H4 (cell line): ENCODE results near the gene LRRC8C. TPM values are rescaled to one million over a fixed set of nuclear protein-coding genes. Genes with fewer than 3 reads are reported as not detected.

Experiments
- DNase-seq: peaks from one replicate; pipeline ENCODE4 v3.0.0-alpha.2; 2015; ENCODE audit warnings: low spot score
- total RNA-seq: library from RNA; depleted of rRNA; stranded (reverse); fragments of >200 nt; shearing (Covaris generic); gene quantifications from 2 replicates; pipeline ENCODE4 v1.2.3, GENCODE V29; 2014

LRRC8C gene
- total RNA-seq, 1 experiment from 2014 or later = 7.0 TPM

DNA sequence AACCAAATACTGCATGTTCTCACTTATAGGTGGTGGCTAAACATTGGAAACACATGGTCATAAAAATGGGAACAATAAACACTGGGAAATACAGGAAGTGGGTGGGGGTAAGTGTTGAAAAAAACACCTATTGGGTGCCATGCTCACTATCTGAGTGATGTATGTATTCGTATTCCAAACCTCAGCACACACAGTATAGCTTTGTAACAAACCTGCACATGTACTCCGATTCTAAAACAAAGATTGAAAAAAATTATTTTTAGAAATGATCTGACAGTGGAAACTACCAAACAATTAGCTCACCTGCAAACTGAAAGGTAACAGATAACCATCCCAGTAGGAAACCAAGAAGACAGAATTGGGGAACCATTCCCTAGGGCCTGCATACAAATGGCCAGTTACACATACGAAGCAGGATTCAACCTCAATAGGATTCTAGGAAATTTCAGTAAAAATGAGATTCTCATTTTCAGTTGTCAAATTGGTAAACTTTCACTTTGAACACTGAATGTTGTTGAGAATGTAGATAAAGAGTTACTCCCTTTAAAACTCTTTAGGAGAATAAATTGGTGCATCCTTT, 99.8 kb downstream of the LRRC8C start:
- no peak for DNase-seq

DNA sequence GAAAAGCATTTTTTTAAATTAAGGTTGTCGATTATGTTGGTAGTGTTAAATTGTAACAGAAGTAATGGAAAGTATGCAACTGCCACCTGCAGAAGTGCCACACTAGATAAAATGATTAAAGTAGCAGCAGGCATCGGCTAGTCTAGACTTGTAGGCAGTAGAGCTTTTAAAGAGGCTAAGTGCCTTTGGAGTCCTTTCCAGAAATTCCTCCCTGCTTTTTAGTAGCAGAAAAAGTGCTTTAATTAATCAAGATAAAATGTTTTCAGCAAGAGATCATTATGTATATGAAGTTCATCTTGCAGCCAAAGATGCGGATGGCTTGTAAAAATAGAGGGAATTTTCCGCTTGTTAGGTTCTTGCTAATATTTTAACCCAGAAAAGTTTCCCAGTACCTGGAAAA, 100.8 kb downstream of the LRRC8C start:
- no peak for DNase-seq

DNA sequence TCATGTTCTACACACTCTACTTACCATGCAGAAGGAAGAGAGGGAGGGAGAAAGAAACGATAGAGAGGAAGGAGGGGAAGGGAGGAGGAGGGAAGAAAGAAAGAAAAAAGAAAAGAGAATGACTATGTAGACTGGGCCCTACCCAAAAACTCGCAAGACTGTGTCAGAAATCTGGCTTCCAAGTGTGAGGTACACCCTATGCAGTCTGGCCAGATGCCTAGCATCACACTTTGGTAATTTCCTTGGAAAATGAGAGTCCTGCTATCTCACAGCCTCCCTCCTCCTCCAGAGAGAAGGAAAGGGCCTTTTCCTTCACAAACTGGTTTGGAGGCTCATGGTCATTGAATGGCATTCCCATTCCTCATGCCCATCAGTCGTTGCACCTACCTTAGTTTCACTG, 101.5 kb downstream of the LRRC8C start:
- no peak for DNase-seq

DNA sequence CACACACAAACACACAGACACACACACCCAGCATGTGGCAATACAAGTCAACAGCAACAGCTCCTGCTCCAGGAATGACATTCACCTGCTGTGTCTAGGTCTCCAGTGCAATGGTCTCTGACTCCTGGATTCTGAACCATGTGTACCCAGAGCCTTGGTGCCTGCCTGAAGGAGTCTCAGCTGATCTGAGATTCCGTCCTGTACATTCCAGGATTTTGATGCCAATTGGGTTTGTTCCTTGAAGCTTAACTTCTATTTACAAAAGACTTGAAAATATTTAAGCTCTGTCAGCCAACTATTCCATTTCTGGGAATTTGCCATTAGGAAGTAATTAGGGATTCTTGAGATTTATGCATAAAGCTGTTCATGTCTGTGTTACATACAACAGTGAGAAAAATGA, 102.6 kb downstream of the LRRC8C start:
- DNase-seq = no peak

DNA sequence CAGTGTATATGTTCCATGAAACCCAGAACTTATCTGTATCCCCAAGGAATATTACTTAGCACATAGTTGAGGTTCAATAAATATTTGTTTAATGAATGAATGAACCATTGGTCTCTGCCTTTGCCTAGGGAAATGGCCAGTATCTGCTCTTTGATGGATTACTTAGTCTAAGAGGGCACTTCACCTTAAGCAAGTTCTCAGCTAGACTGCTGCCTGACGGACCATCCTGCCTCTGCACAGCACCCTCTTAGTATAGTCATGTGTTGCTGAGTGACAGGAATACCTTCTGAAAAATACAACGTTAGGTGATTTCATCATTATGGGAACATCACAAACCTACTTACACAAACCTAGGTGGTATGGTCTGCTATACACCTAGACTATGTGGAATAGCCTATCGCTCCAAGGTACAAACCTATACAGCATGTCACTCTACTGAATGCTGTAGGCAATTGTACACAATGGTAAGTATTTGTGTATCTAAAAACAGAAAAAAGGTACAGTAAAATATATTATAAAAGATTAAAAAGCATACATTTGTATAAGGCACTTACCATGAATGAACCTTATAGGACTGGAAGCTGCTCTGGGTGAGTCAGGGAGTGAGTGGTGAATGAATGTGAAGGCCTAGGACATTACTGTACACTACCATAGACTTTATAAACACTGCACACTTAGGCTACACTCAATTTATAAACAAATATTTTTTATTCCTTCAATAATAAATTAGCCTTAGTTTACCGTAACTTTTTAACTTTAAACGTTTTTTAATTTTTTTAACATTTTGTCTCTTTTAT, 104.2 kb downstream of the LRRC8C start:
- no peak for DNase-seq

DNA sequence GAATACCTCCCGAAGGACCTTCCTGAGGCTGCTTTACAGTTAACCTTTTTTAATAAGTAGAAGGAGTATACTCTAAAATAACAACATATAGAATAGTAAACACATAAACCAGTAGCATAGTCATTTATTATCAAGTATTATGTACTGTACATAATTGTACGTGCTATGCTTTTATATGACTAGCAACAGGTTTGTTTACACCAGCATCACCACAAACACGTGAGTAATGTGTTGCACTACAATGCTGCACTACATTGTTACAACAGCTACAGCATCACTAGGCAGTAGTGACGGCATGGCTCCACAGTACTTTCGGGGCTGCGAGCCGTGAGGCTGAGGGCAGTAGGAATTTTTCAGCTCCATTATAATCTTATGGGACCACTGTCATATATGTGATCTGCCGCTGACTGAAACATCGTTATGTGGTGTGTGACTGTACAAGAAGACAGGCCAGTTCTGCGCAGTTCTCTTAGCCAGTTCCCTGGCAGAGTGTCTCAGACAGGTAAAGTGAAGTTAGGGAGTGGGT, 105.1 kb downstream of the LRRC8C start:
- DNase-seq = peak; percentile 24

DNA sequence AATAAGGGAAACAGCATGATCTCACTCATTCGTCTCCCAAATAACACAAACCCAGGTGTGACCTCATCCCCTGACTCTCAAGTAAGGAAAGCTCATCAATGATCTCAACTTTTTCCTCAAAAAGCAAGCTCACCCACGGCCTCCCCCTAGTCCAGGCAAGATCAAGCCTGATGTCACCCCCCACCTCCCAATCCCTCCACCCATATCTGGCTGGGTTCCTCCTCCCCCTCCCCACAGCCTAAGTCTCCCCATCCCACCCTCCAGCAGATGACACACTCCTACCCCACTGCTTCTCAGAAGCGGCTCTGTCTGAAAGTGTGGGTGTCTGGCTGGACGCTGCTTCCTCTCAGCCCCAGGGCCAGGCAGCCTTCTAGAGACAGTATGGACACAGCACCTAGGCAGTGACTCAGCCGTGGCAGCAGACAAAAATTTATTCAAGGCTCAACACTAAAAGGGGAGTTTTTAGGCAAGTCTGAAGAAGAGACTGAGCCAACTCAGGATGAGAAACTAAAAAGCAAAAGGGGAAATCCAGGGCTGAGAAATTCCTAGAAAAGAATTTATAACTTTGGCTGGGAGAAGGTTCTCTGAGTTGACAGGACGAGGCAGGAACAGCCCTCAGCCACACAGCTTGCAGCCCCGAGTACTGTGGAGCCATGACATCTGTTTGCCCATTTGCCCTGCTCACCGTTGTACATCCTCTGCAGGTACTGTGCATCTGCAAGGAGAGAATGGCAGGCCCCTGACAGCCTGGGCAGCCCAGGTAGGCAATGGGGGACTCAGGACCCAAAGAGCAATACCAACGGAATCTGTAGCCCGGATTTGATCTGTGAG, 106.3 kb downstream of the LRRC8C start:
- DNase-seq = no peak

DNA sequence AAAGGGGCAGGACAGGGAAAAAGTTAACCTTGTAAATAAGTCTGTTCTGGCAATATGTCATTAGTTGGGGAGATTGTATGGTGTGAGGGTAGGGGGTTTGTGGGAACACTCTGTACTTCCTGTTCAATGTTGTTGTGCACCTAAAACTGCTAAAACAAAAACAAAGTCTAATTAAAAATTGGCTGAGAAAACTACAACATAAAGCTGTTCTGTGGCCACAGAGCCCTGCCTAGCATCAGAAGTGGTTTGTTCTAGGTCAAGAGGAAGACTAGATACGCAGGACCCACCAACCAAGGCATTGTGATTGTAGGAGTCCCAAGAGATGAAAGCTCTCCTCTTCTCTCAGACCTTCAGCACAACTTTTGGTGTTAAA, 106.9 kb downstream of the LRRC8C start:
- DNase-seq = no peak

DNA sequence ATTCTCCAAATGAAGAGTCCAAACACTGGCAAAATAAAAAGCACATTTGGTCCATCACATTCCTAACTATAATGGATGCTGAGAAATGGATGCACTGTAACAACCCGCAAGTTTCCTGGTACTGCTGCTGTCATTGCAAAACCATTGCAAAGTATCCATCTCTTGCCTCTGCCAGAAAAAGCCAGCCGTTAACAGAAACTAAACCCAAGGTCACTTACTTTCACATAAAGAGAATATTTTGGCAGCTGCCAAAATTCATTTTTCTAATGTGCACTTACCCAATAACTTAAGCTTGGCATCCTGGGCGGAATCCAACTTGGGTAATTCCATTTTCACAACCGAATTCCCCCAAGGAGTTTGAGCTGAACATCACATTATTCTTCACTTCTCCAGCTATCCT, 110.9 kb downstream of the LRRC8C start:
- no peak for DNase-seq

DNA sequence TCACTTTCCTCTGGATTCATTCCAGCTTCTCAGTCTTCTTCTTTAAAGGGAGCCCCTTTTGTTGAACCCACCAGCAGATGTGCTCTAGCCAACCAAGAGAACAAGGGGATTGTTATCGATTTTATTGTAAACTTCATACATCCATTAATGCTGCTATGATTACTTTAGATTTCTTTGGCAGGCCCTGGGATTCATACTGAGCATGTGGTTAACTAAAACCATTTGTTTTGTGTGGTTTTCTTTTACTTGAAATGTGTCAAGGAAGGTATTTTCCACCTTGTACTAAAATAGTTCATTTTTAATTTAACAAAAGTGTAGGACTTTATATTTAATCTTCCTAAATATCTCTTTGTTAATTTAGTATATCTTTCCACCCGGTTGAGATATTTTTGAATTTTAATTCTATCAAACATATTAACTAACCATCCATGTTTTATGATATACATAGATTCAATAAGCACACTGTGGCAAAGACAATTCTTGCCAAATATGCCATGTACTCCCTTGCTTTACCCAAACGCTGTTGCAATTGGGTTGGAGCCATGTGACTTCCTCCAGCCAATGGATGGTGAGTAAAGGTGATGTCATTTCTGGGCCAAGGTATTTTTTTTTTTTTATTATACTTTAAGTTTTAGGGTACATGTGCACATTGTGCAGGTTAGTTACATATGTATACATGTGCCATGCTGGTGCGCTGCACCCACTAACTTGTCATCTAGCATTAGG, 113.7 kb downstream of the LRRC8C start:
- no peak for DNase-seq

DNA sequence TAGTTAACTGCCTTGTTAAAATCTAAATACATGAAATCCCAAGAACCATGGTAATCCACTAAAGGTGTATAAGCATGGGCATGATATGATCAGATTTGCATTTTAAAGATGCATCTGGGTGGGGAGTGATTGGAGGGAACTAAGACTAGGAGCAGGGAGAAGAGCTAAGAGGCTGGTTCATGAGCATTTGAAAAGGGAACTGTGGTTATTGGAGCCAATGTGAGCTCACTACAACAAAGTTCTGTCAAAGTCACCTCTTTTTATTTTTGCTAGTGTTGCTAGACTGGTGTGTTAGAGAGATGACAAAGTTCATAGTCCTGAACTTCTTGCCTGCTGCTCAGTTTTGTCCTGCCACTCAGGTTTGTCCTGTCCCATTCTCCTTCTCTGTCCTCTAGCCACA, 120.8 kb downstream of the LRRC8C start:
- DNase-seq = no peak

DNA sequence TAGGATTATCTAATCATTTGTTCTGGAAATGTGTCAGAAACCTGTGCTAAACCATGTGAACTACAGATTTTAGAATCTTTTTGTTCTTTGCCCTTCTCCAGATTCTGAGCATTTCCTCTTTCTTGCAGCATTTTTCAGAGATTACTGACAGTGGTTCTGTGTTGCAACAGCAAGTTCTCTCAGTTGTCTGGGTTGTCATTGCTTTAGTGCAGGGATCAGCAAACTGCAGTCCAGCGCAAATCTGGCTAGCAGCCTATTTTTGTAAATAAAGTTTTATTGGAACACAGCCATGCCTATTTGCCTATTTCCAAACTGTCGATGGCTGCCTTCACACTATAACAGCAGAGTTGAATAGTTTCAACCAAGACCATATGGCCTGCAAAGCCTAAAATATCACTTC, 121.6 kb downstream of the LRRC8C start:
- DNase-seq = no peak

DNA sequence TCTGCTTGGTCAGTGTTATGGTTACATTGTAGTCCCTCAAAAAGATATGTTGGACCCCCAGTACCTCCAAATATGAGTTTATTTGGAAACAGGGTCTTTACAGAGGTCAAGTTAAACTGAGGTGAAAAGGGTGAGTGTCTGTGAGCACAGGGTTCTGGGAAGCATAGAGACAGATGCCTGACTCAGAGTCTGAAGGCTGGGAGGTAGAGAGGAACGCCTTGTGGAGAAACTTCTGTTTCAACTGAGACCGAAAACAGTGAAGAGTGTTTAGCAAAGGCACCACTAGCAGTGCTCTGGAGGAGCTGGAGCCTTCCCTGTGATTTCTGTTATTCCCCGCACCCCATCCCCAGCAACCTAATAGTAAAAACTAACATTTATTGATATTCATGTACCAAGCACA, 122.7 kb downstream of the LRRC8C start:
- DNase-seq = no peak

DNA sequence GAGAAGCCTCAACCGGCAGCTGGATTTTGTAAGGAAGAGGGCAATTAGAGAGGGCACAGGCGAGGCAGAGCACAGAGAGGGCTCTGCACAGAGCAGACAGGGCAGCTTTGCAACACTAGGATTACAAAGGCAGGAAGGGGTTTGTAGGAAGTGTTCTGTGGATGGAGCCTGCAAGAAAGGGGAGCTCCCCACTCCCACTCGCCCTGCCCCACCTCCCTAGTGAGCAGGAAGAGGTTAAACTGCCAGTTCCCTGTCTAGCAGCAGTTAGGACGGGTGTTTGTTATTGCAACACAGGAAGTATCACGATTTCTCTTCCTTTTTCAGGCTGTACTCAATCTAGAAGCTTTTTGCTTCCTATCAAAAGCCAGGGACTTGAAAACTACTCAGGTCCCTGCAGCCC, 124.6 kb downstream of the LRRC8C start:
- DNase-seq = no peak

DNA sequence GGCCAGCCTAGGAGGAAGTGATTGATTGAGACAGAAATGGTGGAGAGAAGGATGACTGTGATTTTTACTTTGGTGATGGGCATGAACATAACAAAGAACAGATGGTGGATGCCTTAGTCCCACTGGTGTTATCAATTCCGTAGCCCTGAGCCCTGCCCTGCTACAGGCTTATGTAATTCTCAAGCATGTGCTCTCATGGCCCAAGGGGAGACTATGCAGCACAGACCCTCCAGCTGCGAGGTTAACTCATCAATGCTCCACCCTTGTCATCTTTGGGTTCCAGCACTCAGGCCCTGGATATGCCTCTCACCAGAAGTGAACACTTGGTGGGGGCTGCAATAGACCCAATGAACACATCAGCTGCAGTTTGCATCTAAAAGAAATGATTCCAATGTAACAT, 125.2 kb downstream of the LRRC8C start:
- DNase-seq = no peak

DNA sequence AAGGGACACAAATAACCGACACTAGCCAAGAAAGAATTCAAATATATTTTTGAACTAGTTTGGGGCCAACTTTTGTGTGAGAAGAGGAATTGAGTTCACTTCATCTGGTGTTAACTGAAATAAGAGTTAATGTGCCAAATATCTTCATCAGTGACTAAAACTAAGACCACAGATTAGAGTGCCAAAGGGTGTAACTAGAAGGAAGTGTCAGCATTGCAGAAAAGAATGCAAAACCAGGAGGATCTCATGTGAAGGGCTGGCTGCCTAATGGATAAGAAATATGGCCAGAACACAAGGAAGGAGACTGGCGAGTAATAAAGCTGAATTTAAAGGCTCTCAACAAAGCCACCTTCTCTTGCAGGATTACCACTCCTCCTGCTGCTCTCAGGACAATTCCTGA, 126.1 kb downstream of the LRRC8C start:
- DNase-seq = no peak

DNA sequence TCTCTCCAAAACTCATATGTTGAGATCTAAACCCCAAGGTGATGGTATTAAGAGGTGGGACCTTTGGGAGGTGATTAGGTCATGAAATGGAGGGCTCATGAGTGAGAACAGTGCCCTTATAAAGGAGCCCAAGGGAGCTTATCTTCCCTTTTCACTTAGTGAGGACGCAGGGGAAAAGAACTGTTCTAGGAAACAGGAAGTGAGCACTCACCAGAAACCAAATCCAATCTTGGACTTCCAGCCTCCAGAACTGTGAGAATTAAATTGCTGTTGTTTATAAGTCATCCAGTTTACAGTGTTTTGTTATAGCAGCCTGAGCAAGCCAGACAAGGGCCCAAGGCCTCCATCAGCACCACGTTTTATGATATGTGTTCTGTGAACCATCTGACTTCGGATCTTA, 127.6 kb downstream of the LRRC8C start:
- no peak for DNase-seq

DNA sequence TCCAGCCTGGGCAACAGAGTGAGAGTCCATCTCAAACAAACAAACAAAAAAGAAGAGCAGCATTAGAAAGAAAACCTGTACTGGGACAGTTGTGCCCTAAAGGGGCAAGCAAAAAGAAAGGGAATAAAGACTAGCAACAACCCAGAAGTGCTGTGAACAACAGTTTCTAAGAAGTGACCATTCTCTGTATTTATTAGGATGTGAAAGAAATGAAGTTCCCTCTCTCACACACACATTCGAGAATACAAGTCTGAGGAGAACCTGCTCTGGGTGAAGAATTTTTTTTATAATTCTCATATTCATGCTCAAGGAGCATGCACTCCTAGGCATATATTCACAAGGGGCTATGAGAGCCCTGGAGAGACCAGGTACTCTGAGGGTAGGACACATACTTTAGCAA, 128.4 kb downstream of the LRRC8C start:
- DNase-seq = no peak

DNA sequence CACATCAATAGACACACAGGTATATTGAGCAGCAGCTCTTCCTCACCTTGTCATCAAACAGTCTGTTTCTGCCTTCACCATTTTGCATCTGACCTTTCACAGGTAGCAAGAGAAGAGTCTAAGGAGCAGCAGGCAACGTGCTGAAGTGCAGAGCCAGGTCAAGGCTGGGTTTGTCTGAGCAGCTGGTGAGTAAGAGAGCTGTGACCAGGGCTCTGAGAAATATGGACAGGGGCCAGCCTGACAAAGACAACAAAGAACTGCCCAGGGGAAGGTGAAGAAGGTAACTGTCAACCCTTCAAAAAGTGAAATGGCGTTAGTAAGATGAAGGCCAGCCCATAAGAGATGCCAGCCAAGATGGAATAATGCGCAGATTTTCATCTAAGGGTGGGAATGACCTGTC, 129.0 kb downstream of the LRRC8C start:
- no peak for DNase-seq

DNA sequence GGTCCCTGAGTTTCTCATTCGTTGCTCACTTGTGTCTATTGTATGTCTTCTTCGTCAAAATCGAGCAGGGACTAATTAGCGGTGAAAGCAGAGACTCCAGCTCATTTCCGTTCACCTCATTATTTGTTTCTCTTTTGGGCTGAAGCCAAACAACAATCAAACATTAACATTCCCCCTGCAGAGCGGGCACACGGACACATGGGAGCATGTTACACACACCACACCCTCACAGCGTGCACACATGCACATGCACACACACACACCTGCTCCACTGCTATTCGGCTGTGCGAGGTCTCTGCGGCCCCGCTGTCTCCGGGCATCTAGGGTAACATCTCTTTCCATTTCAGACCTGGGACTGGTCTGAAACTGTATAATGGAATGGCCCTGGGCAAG, 129.5 kb downstream of the LRRC8C start:
- DNase-seq = no peak

DNA sequence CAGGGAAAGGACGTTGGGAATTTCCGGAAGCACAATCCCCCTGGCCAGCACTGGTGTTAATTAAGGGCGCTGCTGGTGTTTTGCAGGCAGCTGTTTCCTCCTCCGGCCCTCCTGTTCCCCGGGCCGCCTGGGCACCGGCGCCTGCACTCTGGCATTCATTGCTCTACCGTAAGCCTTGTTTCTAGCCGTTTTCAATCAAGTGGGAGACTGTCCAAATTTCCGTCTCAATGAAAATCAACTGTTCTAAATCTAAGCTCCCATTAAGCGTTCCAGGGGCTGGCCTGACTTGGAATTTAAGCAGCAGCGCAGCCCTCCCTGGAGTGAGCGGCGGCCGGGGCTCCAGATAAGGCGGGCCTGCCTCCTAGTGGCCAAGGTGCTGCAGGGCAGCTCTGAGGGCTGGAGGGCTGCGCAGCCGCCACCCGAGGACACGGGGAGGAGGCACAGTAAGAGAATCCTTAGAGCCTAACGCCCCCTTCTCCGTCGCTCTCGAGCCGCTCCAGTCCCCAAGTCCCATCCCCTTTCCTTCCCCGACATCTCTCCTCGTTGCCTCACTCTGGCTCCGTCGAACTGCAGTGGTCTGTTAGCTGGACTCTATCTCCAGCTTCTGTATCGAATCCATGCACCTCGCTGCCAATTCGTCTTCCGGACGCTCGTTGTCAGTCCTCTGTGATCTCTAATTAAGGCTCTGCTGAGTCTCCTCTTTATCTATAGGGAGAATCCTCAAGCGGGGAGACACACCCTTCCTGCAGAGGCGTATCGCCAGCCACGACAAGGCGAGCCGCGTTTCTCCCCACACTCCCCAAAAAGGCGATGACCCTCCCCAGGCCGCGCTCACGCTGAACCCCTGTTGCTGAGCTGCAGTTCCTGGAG, 130.1 kb downstream of the LRRC8C start:
- peak; percentile 42 for DNase-seq
